Effector CD4-positive, alpha-beta T cell (primary cell): ENCODE measurements around the gene HSD17B12.
"Not testable (repeated sequence)": the region's sequence is repeated elsewhere in the genome, so short reads cannot be mapped to it uniquely, and the experiment has no call there.

Source experiments
- DNase-seq: peaks from one replicate; pipeline ENCODE4 v3.0.0-alpha.2; 2020

HSD17B12 gene

DNA sequence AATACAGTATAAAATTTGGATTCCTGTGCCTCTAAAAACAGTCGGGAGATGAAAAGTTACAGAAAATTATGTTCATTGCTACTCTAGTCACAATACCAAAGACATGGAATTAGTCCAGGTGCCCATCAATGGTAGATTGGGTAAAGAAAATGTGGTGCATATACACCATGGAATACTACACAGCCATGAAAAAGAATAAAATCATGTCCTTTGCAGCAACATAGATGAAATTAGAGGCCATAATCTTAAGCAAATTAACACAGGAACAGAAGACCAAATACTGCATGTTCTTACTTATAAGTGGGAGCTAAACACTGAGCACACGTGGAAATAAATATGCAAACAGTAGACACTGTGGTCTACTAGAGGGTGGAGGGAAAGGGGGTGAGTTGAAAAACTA is 67.6 kb downstream of the HSD17B12 start:
- DNase-seq, result no peak

DNA sequence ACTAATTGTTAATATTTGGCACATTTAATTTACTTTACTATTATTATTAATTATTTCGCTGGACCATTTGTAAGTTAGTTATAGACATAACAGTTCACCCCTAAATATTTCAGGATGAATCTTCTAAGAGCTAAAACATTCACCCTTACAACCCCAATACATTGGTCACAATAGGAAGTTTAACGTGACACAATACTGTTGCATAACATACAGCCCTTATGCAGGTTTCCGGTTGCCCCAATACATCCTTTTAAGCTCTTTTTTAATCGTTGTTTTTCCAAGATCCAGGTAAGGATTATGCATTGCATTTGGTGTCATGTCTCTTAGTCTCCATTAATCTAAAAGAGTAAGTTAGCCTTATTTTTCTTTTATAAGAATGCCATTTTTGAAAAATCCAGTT is 71.2 kb downstream of the HSD17B12 start:
- DNase-seq, result no peak

DNA sequence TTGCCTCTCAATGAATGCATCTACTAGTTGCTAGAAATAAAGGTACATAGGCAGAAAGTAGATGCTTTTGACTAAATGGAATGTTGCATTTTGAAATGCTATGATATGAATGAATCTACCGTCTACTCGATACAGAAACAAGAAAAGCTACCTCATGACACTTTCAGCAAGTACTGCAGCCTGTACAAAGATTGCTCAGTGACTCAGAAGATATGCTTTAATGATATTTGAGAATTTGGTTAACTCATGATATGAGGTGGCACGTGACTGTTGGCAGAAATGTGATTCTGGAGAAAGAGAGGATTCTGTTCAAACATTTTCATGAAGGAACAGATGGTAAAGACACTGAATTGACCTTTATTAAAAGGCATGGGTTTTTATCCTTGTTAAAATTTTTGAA is 76.0 kb downstream of the HSD17B12 start:
- no peak for DNase-seq

GRCh38 chr11:43758927-43759326 is 78.4 kb downstream of the HSD17B12 start:
- DNase-seq, result no peak

DNA sequence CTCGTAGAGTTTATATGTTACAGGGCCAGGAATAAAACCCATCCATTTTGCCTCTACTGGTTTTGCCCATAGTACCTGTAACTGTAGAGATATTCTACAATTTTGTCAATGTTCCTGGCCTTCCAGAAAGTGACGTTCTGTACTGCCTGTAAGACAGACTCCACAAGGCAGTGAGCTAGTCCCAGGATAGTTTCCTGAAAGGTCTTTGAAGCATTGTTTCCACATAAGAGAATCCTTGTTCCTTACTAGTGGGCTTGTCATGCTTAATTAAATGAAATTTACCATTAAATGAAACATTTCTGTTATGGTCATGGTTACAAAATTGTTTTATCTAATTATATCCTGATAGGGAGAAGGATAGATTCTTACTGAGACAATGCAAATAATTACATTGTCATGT is 80.4 kb downstream of the HSD17B12 start:
- no peak for DNase-seq

- DNase-seq, result no peak
These were observed 84.7 kb downstream of the HSD17B12 start for GRCh38 chr11:43765194-43765593.

- not testable (repeated sequence) for DNase-seq
These were observed 88.1 kb downstream of the HSD17B12 start for GRCh38 chr11:43768654-43769053.

GRCh38 chr11:43770173-43770572 is 89.6 kb downstream of the HSD17B12 start:
- no peak for DNase-seq

GRCh38 chr11:43772733-43773132 is 92.2 kb downstream of the HSD17B12 start:
- no peak for DNase-seq

- DNase-seq, result no peak
These were observed 94.2 kb downstream of the HSD17B12 start for GRCh38 chr11:43774786-43775185.

GRCh38 chr11:43779306-43779705 is 98.8 kb downstream of the HSD17B12 start:
- DNase-seq, result no peak

GRCh38 chr11:43784301-43784700 is 103.8 kb downstream of the HSD17B12 start:
- DNase-seq, result no peak

DNA sequence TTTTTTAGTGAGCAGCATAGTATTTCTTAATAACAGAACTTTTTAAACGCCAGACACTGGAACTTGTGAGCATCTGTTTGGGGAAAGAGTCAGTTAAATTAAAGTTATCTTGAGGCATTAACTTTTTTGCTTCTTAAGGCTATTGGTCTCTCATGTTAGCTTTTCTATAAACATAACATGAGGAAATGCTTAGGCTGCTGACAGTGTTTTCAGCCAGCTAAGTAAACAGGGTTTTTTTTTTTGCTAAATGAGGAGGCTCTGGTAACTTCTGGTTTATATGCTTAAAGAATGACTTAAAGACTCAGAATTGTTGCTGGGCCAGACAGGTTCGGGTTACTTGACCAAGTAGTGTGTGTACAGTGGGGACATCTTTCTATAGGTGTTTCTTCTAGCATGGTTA is 104.3 kb downstream of the HSD17B12 start:
- no peak for DNase-seq

GRCh38 chr11:43785318-43785717 is 104.8 kb downstream of the HSD17B12 start:
- DNase-seq, result no peak

- DNase-seq, result no peak
These were observed 105.5 kb downstream of the HSD17B12 start for GRCh38 chr11:43786016-43786415.

GRCh38 chr11:43787824-43788223 is 107.3 kb downstream of the HSD17B12 start:
- no peak for DNase-seq

DNA sequence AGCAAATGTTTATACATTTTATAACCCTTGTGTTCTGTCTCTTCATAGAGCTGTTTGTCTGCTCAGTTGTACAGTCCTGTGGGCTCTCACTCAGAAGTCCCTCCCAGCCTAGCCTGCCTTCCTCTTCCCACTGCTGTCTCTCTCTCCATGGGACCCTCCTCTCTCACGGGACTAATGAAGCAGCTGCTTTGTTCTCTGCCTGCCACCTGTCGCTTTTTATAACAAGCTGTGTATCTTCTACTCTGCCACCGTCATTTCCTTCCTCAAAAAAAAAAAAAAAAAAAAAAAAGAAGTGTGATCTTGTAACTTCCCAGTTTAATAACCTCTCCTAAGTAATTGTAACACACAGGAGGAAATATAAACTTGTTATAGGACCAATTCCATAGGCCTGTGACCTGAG is 107.9 kb downstream of the HSD17B12 start:
- DNase-seq, result no peak

GRCh38 chr11:43789700-43790443 is 109.3 kb downstream of the HSD17B12 start:
- DNase-seq, result no peak

- DNase-seq, result no peak
These were observed 109.9 kb downstream of the HSD17B12 start for GRCh38 chr11:43790444-43790794.

DNA sequence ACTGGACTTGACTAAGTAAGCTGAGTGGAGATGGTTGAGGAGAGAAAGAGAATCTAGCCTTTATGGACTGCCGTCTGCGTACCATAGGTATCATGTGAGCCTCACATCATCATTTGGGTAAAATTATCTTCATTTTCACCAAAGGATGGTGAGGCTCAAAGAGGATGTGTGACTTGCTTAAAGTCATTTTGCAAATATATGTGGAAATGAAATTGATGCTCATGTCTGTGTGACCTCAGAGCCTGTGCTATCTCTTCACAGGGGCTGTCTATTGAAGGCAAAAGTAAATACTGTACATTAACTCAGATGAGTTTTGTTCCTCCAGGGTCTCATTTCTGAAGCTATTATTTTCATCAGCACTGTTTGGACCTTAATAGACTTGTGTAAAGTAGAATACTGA is 116.8 kb downstream of the HSD17B12 start:
- no peak for DNase-seq

GRCh38 chr11:43797866-43798265 is 117.3 kb downstream of the HSD17B12 start:
- no peak for DNase-seq

DNA sequence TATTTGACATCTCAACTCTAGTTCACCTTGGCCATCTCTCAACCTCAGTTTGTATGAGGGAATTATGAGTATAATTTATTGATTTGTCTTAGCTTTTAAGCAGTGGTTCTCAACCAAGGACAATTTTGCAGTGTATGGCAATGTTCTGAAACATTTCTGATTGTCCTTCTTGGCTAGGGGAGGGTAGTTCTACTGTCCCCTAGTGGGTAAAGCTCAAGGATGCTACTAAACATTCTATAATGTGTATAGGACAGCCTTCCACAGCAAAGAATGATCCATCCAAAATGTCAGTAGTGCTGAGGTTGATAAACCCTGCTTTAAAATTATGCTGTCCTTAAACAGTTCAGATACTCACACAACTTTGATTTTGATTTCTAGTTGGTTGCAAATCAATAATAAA is 122.0 kb downstream of the HSD17B12 start:
- DNase-seq, result no peak

- DNase-seq, result no peak
These were observed 123.2 kb downstream of the HSD17B12 start for GRCh38 chr11:43803766-43804165.

DNA sequence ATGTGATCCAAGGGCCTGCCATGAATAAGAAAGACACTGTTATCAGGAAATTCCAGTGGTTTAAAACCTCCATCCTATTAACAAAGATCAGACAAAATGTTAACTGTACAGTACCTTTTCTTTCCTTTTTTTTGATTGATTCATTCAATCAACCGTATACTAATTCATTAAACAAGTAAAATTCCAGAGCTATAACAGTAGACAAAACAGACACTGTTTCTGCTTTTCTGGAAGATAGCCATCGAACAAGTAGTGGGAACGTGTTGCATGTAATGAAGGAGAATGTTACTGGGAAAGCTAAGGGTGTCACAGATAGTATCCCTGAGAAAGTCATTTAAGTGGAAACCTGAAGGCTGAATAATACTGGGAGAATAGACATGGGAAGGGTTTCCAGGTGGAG is 126.4 kb downstream of the HSD17B12 start:
- no peak for DNase-seq

DNA sequence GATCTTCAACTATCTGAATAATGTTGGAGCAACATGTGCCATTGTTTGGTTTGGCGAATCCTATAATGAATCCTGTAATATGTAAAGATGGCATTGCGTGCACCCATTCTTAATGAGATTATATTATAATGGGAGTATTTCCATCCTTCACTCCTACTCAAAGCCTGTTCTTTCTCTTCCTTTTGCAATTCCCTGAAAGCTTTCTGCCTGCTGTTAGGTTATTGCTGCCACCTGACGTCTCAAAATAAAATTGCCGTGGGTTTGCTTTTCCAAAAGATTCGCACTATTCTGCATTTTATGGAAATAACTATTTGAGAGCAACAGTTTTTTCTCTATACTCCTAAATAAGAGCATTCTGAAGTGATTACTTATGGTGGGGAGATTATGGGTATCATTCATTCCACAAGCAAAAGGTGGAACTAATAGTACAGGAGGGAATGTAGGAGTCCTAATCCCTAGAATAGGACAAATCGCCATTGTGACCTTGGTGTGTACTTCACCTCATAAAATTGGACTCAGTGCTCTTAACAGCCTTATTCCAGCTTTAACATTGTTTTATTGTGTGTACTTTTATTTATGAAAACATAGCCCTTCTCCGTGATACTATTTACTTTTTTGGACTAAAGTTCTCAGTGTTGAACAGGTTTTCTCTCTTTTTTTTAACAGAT is 130.5 kb downstream of the HSD17B12 start:
- no peak for DNase-seq
